SHP77 (cell line): ENCODE measurements around the gene RFX8.
"Not testable (repeated sequence)": the region's sequence is repeated elsewhere in the genome, so short reads cannot be mapped to it uniquely, and the experiment has no call there.

ENCODE experiments used
- DNase-seq, 2 experiments: peaks; one replicate each; lab custom pipeline; 2025; lab: John Stamatoyannopoulos, UW

Gene RFX8

GRCh38 chr2:101375653-101376052 lies 99.3 kb downstream of the RFX8 start:
- no peak for DNase-seq

- no peak for DNase-seq
These were observed 99.9 kb downstream of the RFX8 start for GRCh38 chr2:101374821-101375561.

GRCh38 chr2:101372792-101373191 lies 102.1 kb downstream of the RFX8 start:
- no peak for DNase-seq

- DNase-seq, result no peak
These were observed 103.3 kb downstream of the RFX8 start for GRCh38 chr2:101371636-101372035.

GRCh38 chr2:101369100-101369499 lies 105.8 kb downstream of the RFX8 start:
- DNase-seq, result no peak

- no peak for DNase-seq
These were observed 106.5 kb downstream of the RFX8 start for GRCh38 chr2:101368376-101368775.

GRCh38 chr2:101367508-101367907 lies 107.4 kb downstream of the RFX8 start:
- no peak for DNase-seq

- DNase-seq, result no peak
These were observed 110.0 kb downstream of the RFX8 start for GRCh38 chr2:101364878-101365277.

- DNase-seq, result no peak
These were observed 112.1 kb downstream of the RFX8 start for GRCh38 chr2:101362777-101363176.

GRCh38 chr2:101362316-101362715 lies 112.6 kb downstream of the RFX8 start:
- DNase-seq, result no peak

GRCh38 chr2:101361522-101361921 lies 113.4 kb downstream of the RFX8 start:
- no peak for DNase-seq

- no peak for DNase-seq
These were observed 113.8 kb downstream of the RFX8 start for GRCh38 chr2:101361121-101361520.

GRCh38 chr2:101360232-101360631 lies 114.7 kb downstream of the RFX8 start:
- no peak for DNase-seq

- DNase-seq, result no peak
These were observed 115.4 kb downstream of the RFX8 start for GRCh38 chr2:101359410-101359954.

GRCh38 chr2:101357376-101357775 lies 117.5 kb downstream of the RFX8 start:
- no peak for DNase-seq

GRCh38 chr2:101356521-101356920 lies 118.4 kb downstream of the RFX8 start:
- DNase-seq, result no peak

- DNase-seq, result no peak
These were observed 118.9 kb downstream of the RFX8 start for GRCh38 chr2:101356055-101356454.

GRCh38 chr2:101355401-101356054 lies 119.4 kb downstream of the RFX8 start:
- DNase-seq, result no peak

- no peak for DNase-seq
These were observed 120.2 kb downstream of the RFX8 start for GRCh38 chr2:101354420-101355311.

GRCh38 chr2:101352631-101353030 lies 122.3 kb downstream of the RFX8 start:
- DNase-seq, result not testable (repeated sequence)

- DNase-seq, result no peak
These were observed 123.7 kb downstream of the RFX8 start for GRCh38 chr2:101351207-101351606.

GRCh38 chr2:101349893-101350662 lies 124.8 kb downstream of the RFX8 start:
- DNase-seq, result no peak
